Measurements from ENCODE around the gene NAV3.
"Not testable (repeated sequence)": the region's sequence is repeated elsewhere in the genome, so short reads cannot be mapped to it uniquely, and the experiment has no call there.

The NAV3 gene

DNA sequence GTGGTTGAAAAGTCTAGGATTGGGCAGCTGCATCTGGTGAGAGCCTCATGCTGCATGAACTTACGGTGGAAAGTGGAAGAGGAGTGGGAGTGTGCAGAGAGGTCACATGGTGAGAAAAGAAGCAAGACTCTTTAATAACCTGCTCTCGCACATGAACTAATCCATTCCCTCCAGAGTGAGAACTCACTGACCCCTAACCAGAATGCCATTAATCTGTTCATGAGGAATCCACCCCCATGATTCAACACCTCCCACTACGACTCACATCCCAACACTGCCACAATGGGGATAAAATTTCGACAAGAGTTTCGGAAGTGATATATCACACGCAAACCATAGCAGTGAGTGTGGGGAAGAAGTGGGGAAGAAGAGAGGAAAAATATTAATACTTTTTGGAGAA lies 377.4 kb downstream of the NAV3 start:
- DNase-seq, result no peak

DNA sequence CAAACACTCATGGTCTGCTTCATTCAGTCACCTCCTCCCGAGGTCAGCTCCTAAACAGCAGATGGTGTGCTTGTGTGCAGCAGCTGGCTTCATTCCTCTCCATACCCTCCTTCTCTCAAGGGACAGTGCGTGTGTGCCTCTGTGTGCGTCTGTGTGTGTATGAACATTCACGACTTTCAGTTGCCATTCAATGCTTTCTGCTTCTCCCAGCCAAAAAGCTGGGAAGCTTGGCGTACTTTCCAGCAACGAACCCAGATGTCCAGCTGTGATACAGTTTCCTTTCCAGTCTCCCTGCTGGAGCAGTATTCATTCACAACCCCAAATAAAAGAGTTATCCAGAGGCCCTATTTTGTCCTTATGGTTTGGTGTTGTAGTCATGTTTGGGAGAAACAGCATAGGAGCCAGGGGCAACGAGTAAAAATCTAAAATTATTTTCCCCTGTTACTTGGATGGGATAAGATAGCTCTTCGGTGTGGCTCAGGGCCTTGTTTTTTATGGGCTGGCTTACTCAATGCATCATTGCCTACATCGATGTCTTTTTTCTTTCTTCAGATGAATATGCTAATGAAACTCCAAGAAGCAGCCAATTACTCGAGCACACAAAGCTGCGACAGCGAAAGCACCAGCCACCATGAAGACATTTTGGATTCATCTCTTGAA lies 379.3 kb downstream of the NAV3 start:
- no peak for DNase-seq

DNA sequence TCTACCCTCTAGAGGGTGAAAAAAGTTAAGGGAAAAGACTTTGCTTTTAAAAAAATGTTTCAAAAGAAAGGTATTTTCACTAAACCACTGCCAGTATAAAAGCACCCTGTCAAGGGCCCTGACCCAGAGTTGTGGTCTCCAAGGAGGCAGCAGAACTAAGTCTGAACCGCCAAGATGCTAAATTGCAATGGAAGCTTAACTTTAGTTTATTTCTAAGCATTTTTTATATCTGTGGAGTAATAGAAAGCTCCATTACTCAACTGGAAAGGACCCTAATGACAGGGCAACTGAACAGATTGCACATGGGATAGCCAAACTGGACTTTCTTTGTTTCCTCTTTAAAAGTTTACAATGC lies 379.8 kb downstream of the NAV3 start:
- DNase-seq, result no peak

DNA sequence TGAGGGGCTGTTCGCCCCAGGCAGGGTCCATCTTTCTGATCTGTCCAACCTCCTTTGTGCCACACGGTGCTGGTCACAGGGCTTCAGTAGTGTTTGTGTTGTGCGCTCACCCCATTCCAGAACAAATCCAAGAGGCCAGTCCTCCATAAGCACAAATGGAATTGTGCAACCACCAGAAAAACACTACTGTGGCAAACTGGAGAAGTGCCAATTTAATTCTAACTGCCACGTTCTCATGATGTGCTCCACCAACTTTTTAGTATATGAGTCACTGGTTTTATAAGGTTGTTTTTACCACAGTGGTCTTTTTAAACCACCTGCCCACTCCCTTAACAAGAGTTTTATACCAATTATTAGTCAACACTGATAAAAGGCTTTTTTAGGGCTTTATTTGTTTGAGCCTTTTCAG lies 380.2 kb downstream of the NAV3 start:
- no peak for DNase-seq

DNA sequence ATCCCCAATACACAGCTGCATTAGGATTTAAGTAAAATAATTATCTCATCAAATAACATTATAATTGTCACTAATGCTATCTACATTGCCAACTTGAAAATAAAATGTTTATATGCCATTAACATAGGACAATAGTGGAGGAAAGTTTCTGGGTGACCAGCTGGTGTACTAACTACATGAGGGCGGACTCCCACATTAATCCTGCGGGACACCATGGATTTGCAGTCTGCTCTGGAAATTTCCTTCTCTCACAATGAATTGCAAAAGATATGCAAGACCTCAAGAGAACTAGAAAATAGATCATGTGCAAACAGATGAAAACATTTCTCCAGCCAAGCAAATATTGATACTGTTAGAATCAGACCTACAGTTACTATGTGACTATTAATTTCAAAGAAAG lies 390.1 kb downstream of the NAV3 start:
- no peak for DNase-seq

DNA sequence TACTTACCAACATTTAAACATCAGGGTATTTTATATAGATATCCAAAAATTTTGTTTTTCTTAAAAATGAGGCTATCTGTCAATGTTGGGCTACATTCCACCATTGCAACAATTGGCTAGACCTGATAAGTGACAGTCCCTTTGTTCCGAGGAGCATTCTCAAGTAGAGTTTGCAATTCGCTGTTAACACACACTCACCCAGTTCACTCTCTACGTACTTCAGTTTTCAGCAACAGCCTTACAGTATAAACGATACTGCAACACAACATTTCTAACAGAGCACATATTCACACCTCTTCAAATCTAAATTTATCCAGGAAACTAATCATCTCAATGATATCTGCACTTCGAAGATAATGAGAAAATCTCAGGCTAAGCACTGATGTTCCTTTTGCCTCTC lies 393.5 kb downstream of the NAV3 start:
- DNase-seq, result no peak

DNA sequence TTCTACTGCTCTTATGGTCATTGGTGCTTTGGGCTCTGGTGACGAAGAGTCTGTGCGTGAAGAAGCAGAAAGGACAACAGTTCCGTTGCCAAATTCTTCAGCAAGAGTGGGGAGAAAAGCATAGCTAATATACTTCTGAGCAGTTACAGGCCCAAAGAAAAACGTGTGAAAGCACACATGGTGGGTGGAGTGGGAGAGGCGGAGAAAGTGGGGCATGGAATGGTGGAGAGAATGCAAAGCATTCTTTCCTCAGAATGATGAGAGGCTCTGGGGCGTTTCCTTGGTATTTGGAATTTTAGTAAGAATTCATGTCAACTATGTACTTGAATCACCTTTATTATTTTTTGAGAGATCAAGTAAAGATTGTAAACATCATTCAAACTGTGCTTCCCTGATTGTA lies 396.1 kb downstream of the NAV3 start:
- no peak for DNase-seq

DNA sequence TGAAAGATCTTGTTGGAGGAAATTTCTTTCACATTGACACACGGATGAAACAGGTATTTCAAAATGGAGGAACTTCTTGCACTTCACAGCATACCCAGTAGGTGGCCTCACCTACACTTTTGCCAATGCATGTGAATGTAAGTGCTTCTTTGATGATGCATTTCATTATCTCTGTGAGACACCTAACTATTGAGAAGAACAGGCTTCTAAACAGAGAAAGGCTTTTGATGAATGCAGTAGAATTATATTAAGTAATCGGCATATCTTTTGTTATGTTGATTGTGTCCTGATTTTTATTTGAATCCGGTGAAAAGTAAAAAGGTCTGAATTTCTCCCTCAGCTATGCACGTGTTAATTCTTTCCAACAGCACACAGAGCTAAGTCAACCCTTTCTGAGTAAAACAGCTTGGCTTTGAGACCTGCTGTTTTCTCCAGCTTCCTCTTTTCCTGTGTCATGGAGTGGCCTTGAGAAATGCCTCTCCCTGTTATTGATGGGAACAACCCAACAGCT lies 399.0 kb downstream of the NAV3 start:
- DNase-seq, result peak in 1 of 2 donors; percentile 3

DNA sequence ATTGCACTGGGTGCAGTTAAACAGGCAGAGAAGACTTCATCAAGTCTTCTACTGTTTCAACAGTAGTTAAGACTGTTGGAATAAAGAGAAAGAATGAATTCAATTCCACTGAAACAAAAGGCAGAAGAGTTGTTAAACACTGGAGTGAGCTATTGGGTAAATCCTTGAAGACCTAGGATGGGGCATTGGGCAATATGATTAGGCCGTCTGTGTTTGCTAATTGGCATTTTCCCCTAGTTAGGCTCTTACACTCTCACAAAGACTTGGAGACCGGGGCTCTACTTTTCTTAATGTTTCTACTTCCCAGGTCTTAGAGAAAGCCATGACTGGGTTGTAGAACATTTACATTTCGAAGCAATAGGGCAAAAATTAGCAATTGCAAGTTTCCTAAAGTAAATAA lies 402.1 kb downstream of the NAV3 start:
- no peak for DNase-seq

DNA sequence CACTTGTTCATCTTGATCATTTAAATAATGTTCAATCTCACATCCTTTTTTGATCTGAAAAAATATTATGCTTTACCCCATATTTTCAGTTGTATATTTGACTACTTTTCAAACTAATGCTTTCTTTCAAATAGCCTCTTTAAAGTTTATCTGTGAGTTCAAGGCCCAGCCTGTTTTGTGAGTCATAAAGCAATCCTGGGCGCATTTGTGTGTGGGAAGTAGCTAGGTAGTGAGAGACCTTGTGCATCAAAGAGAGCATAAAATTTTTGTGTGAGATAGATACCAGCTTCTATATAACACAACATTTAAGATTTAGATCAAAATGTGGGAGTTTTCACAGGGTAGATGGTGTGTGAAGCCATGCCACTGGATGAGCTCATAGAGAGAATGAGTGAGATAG lies 405.6 kb downstream of the NAV3 start:
- DNase-seq, result no peak

DNA sequence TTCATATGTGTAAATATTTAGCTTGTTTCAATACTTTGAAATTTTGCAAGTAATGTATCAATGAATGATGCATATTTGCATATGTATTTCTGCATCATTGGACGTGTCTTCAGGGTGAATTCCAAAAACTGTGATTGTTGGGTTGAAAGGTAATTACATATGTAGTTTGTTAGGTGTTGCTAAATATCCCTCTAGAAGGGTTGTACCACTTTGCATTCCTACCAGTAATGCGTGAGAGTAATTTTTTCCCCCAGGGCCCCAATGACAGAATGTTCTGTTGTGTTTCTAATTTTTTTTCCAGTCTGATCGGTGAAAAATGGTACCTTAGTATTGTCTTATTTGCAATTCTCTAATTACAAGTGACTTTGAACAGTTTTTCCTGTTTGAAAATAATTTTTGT lies 408.9 kb downstream of the NAV3 start:
- no peak for DNase-seq

DNA sequence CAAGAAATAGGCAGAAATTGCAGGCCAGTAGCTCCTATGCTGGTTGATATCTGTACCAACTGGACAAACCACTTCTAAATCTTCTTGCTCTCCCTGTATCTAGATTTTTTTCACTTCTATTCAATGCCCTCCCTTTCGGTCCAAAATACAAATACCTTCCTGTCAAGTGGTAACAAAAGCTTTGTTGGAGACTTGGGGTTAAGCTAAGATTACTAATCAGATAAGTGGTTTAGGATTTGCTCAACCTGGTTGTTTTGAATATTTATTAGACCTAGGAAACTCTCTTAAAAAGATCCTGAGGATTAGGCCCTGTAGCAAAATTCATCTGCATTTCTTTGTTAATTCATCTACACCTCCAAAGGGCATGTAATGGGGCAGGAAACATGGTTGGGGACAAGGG lies 410.1 kb downstream of the NAV3 start:
- DNase-seq, result no peak

DNA sequence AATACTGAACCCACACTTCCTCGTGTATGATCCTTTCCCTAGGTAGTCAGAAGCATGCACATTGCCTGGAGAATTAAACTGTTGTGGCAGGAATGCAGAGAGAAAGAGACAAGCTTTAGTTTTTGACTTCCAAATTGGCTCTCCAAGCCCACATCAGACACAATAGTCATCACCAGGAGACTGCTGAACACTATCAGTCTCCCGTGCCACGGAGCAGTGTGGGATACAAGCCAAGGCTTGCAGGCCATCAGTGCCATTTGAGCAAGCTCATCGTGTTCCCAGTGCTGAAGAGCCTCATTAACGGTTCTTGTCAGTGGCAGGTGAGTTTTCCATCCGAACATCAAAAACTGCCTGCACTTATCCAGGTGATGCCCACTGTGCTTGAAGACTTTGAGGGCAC lies 410.8 kb downstream of the NAV3 start:
- DNase-seq, result no peak

DNA sequence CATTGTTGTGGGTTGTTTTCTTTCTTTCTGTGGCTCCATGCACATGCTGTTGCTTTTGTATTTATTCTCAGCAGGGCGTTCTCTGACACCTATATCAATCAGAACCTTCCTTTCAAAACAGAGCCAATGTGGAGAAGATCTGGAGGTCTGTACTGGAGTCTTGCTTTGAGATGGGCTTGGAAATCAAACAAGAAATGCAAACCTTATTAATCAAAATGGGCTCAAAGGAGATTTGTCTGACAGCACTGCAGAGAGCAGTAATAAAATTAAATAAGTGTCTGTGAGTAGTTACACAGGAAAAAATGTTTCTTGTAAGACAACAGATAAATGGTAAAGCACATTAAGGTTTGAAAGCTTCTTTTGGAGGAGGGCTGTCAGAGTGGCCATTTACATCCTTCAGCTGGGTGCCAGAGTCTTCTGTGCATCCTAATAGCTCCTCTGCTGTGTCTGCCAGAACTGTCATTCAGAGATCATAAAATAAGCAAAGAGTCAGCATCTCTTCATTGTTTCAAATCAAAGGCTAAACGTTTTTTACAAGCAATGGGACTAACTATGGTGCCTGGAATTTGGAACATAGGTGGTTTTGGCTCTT lies 414.3 kb downstream of the NAV3 start:
- no peak for DNase-seq

DNA sequence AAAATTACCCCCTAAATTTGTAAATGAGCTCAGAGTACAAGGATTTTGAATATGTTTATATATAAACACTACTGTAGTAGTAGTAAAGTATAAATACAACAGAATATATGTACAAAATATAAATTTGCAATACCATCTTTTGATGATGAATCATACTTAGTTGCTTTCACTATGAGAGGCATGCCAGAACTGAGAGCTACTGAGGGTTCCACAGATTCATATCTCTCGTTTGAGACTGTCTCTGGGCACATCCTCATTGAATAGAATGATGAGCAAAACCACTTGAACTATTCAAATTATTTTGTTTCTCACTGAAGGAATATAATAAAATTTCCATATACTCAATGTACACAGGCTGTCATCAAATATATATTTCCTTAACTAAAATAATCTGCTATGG lies 417.6 kb downstream of the NAV3 start:
- DNase-seq, result no peak

DNA sequence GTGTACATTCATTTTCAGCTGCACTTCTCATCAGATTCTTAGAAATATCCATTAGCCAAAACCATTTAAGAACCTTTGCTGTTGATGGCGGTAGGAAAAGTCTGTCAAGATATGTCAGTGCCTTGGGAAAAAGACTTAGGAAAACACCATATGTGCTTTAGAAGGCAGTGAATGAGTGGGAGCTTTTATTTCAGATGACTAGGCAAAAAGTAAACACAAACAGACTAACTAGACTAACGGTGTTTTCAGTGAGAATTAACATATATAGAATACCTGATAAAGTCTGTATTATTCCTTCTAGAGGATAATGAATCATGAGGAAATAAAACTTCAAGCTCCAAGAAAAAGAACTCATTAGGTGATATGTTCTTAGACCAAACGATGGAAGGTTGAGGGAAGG lies 418.9 kb downstream of the NAV3 start:
- no peak for DNase-seq

DNA sequence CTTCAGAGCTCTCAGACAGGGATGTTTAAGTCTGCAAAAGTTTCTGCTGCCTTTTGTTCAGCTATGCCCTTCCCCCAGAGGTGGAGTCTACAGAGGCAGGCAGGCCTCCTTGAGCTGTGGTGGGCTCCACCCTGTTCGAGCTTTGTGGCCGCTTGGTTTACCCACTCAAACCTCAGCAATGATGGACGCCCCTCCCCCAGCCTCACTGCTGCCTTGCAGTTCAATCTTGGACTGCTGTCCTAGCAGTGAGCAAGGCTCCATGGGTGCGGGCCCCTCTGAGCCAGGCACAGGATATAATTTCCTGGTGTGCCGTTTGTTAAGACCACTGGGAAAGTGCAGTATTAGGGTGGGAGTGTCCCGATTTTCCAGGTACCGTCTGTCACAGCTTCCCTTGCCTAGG lies 427.0 kb downstream of the NAV3 start:
- DNase-seq, result not testable (repeated sequence)

DNA sequence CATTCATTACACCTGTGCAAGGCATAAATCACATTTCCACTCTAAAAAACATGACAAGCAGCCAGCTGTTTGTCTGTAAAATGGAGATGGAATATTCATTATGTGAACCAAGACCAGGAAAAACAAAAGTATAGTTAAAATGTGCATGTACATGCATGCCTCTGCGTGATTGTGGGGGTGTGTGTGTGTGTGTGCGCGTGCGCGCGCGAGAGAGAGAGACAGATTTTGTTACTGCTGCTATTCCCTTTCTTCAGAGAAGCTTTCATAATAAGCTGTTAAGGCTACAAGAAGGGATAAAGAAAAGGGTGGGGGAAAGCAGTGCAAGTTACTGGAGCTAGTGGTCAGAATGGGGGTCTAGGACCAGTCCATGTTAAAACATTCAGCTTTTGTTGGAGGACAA lies 430.3 kb downstream of the NAV3 start:
- no peak for DNase-seq

DNA sequence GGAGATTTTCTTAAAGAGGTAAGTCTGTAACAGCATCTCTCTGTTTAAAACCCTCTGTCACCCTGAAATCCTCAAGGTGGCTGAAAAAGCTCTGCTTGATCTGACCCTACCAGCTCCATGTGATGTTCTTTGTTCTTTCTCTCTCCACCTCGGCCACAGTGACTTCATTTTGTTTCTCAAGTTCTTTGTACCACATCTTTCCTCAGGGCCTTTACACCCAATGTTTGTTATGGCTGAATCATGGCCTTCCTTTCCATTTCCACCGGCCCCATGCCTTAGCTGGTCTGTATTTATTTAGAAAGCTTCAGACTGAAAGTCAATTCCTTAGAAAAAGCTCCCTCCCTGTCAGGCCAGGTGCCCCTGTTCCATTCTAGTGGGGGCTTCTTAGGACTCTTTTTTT lies 431.2 kb downstream of the NAV3 start:
- no peak for DNase-seq
